Ishikawa (cell line): ENCODE measurements around the gene TGM1.

Source experiments
- CEBPB ChIP-seq: IDR thresholded peaks from 2 replicates; pipeline ENCODE4 v1.6.1; 2012
- CREB1 ChIP-seq: IDR thresholded peaks from 2 replicates; pipeline ENCODE4 v1.6.1; 2012; ENCODE audit warnings: low read depth
- EP300 ChIP-seq: IDR thresholded peaks from 2 replicates; pipeline ENCODE4 v1.6.1; 2012; ENCODE audit warnings: borderline replicate concordance
- FOXM1 ChIP-seq: IDR thresholded peaks from 2 replicates; pipeline ENCODE4 v1.6.1; 2012; ENCODE audit warnings: low read depth, borderline replicate concordance
- NFIC ChIP-seq: IDR thresholded peaks from 2 replicates; pipeline ENCODE4 v1.6.1; 2012
- RAD21 ChIP-seq: IDR thresholded peaks from 2 replicates; pipeline ENCODE4 v1.6.1; 2012; ENCODE audit warnings: low read depth
- TAF1 ChIP-seq: IDR thresholded peaks from 2 replicates; pipeline ENCODE4 v1.6.1; 2012; ENCODE audit warnings: low read depth, mild to moderate bottlenecking
- TCF12 ChIP-seq: IDR thresholded peaks from 2 replicates; pipeline ENCODE4 v1.6.1; 2012; ENCODE audit warnings: low read depth
- YY1 ChIP-seq: IDR thresholded peaks from 2 replicates; pipeline ENCODE4 v1.6.1; 2012; ENCODE audit warnings: low read depth
- ZBTB7A ChIP-seq: IDR thresholded peaks from 2 replicates; pipeline ENCODE4 v1.6.1; 2012; ENCODE audit warnings: low read depth
- TF ChIP-seq, protein P1 (sequence below): IDR thresholded peaks from 2 replicates; pipeline ENCODE4 v1.6.1; 2012
- TF ChIP-seq, protein P2 (sequence below): IDR thresholded peaks from 2 replicates; pipeline ENCODE4 v1.6.1; 2012; ENCODE audit warnings: low read depth, mild to moderate bottlenecking
- TF ChIP-seq, protein P3 (sequence below): IDR thresholded peaks from 2 replicates; pipeline ENCODE4 v1.6.1; 2012

DNA sequence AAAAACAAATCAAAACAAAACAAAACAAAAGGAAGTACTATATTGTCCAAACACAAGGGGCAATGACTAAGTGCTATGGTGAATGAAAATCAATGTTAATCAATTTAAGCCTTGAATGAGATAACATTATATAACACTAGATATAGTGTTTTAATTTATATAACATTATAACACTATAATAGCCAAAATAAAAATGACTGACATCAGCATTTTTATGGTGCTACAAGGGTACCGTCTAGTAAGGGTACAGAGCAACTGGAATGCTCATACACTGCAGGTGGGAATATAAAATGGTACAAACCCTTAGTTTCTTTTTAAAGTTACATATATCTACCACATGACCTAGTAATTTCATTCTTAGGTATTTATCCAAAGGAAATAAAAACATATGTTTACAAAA is 36.5 kb downstream of the TGM1 start:
- TF ChIP-seq RAD21 (no peak), CEBPB (no peak), YY1 (no peak), FOXM1 (no peak), TAF1 (no peak), EP300 (no peak), CREB1 (no peak), TCF12 (no peak), NFIC (no peak), ZBTB7A (no peak)
- TF ChIP-seq, protein P1, sequence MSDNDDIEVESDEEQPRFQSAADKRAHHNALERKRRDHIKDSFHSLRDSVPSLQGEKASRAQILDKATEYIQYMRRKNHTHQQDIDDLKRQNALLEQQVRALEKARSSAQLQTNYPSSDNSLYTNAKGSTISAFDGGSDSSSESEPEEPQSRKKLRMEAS: no peak
- TF ChIP-seq, protein P2, sequence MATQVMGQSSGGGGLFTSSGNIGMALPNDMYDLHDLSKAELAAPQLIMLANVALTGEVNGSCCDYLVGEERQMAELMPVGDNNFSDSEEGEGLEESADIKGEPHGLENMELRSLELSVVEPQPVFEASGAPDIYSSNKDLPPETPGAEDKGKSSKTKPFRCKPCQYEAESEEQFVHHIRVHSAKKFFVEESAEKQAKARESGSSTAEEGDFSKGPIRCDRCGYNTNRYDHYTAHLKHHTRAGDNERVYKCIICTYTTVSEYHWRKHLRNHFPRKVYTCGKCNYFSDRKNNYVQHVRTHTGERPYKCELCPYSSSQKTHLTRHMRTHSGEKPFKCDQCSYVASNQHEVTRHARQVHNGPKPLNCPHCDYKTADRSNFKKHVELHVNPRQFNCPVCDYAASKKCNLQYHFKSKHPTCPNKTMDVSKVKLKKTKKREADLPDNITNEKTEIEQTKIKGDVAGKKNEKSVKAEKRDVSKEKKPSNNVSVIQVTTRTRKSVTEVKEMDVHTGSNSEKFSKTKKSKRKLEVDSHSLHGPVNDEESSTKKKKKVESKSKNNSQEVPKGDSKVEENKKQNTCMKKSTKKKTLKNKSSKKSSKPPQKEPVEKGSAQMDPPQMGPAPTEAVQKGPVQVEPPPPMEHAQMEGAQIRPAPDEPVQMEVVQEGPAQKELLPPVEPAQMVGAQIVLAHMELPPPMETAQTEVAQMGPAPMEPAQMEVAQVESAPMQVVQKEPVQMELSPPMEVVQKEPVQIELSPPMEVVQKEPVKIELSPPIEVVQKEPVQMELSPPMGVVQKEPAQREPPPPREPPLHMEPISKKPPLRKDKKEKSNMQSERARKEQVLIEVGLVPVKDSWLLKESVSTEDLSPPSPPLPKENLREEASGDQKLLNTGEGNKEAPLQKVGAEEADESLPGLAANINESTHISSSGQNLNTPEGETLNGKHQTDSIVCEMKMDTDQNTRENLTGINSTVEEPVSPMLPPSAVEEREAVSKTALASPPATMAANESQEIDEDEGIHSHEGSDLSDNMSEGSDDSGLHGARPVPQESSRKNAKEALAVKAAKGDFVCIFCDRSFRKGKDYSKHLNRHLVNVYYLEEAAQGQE: no peak
- TF ChIP-seq, protein P3, sequence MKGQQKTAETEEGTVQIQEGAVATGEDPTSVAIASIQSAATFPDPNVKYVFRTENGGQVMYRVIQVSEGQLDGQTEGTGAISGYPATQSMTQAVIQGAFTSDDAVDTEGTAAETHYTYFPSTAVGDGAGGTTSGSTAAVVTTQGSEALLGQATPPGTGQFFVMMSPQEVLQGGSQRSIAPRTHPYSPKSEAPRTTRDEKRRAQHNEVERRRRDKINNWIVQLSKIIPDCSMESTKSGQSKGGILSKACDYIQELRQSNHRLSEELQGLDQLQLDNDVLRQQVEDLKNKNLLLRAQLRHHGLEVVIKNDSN: no peak
